Kidney tubule cell (primary cell): Measurements from ENCODE around the gene SLC1A2.

Source experiments
- DNase-seq: peaks from one replicate; pipeline ENCODE4 v3.0.0-alpha.2; 2018; ENCODE audit warnings: low spot score

The SLC1A2 gene

GRCh38 chr11:35348898-35349687 lies 70.3 kb downstream of the SLC1A2 start:
- DNase-seq = no peak

DNA sequence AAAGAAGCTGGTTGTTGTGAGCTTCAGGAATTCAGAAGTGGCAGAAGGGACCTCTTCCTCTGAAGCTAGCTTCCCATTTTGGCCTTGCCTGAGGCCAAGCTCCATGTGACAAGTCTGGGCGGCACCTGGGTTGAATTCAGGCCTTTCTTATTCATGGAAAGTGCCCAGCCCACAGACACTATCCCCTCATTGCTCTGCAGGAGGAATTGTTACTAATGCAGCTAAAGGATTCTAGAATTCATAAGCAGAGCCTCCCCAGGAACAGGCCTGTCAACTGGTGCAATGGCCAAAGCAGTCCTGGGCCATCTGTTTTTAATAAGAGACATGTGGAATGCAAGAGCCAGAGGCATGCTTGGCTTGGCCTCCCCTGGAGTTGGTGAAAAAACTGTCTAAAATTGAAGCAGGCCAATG lies 71.4 kb downstream of the SLC1A2 start:
- DNase-seq = no peak

GRCh38 chr11:35347173-35347878 lies 72.0 kb downstream of the SLC1A2 start:
- no peak for DNase-seq

- DNase-seq = no peak
These were observed 72.7 kb downstream of the SLC1A2 start for GRCh38 chr11:35346472-35347156.

GRCh38 chr11:35344681-35345574 lies 74.4 kb downstream of the SLC1A2 start:
- DNase-seq = no peak

DNA sequence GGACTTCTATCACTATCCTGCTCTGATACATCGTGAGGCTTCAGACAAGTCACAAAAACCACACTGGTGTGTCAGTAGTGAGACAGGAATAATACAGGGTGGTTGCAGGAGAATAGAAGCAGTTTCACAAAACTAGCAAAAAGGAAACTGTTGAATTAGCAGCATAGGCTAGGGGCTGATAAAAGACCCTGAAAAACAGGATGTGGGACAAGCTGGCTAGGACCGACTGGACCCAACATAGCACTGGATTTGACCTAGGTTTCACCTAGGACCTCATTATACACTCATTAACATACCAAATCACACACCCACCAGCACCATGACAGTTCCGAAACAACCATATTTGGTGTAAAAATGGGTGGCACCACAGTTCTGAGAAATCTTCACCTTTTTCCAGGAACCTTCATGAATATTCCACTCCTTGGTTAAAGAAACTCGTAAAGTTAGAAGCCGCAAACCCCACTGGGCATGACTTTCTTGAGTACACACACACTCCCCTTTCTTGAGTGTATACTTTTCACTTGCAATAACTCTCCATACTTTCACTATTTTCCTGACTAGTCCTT lies 76.2 kb downstream of the SLC1A2 start:
- DNase-seq = no peak

DNA sequence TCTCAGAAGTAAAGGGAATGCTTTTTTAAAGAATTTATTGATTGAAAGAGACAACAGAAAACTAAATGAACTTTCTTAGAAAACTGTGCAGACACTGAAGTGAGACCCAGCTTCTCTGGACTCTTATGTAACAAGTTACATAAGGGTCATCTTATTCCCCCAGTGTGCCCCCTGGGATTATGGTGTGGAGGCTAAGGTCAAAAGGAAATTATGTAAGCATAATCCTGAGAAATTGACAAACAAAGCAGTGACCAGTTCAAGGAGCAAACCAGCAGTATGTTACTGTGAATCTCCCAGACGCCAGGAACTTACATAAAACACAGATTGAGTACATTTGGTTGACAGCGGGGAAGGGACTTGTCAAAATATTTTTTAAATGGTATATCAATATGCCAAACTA lies 78.6 kb downstream of the SLC1A2 start:
- DNase-seq = no peak

DNA sequence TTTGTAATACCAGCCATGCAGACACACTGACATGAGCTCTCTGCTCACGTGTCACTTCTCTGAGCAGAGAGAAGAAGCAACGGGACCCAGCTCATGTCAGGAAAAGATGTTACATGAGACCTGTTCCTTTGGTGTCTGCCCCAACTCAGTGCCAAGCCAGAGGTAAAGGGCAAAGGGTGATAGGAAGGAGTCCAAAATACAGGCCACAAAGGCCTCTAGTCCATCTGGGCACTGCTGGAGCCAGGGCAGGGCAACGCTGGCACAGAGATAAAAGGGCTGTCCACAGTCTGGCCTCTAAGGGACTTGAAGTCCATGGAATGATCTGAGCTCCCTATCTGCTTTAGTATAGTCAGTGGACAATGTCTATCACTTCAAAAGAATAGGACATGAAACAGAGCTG lies 79.3 kb downstream of the SLC1A2 start:
- no peak for DNase-seq

GRCh38 chr11:35338921-35339320 lies 80.4 kb downstream of the SLC1A2 start:
- no peak for DNase-seq

DNA sequence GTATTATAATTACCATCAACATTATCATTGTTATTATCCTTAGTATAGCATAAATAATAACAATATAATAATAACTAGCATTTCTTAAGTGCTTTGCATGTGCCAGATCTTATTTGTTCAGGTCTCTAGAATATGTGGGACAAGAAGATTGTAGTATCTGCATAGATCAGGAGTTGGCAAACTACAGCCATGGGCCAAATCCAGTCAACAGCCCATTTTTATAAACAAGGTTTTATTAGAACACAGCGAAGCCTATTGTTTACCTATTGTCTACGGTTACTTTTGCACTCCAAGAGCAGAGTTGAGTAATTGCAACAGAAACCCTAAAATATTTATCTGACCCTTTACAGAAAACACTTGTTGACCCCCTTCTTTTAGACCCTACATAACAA lies 81.4 kb downstream of the SLC1A2 start:
- no peak for DNase-seq

DNA sequence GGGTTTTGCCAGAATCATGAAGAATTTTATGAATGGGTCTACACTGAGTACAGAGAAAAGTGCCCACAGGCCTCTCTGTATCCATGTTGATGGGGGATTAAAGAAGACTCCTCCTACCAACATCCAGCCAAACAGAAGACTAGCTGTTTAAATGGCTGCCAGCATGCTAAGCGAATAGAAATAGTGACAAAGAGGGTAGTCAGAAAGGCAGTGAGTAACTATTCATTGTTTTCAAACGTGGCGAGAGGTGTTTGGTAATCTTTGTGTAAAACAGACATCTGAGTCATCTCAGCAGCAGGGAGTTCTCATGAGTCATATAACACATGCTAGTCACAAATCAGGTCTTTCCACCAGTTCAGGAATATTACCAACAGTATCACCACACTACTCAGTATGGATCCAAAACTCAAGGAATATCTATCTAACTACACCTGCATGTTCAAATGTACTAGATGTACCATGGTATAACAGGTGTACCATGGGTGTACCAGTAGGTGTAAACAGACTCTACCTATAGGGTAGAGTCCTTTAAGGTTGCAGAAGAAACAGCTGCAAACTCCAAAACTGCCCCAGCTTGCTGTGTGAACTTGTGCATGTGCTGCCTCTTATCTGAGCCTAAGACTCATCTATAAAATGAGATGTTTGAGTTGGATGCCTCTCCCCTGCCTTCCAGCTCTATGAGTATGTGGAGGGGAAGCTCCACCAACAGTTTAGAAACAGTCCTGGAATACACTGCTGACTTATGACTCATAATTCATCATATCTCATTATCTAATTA lies 82.0 kb downstream of the SLC1A2 start:
- DNase-seq = peak; percentile 98

GRCh38 chr11:35336726-35337125 lies 82.6 kb downstream of the SLC1A2 start:
- DNase-seq = no peak

- DNase-seq = no peak
These were observed 84.1 kb downstream of the SLC1A2 start for GRCh38 chr11:35335226-35335625.

- DNase-seq = peak; percentile 60
These were observed 84.8 kb downstream of the SLC1A2 start for GRCh38 chr11:35334385-35335090.

GRCh38 chr11:35332524-35332923 lies 86.8 kb downstream of the SLC1A2 start:
- DNase-seq = no peak

GRCh38 chr11:35330931-35331330 lies 88.4 kb downstream of the SLC1A2 start:
- no peak for DNase-seq

DNA sequence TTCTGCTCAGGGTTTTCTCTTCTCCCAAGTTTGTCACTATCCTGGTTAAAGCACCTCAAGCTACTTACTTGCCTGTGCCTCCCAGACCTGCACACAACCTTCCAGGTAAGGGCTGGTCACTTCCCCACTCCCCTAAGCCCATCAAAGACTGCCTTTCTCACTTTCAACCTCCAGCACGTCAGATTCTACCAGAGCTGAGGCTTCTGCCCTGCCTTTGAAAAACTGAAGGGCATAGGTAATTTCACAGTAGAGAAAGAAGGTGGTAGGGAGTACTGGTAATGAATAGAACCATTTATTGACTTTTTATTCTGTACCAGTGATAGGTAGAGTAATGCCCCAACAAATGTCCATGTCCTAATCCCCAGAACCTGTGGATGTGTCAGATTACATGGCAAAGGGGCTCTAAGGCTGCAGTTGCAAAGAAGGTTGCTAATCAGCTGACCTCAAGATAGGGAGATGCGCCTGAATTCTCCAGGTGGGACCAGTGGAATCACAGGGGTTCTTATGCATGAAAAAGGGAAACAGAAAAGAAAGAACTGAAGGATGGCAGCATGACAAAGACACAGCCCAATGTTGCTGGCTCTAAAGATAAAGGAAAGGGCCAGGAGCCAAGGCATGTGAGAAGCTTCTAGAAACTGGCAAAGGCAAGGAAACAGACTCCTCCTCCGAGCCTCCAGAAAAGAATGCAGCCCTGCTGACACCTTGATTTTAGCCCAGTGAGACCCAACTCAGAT lies 89.0 kb downstream of the SLC1A2 start:
- DNase-seq = no peak

DNA sequence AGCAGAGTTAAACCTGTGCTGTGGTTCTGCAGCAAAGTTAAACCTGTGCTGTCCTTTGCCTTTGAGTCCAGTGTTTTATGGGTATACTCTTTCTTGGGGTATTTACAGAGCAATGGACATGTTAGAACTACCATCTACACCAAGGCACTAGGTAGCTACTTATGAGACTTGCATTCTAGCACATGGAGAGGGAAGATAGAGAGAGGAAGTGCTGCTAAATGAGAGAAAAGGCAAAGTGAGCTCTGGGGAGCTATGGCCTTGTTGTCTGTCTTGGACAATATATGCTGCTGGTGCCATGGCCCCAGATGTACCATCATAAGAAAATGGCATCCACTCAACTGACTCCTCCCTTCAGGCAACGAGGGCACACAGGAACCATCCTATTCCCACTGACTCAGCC lies 91.5 kb downstream of the SLC1A2 start:
- DNase-seq = no peak

DNA sequence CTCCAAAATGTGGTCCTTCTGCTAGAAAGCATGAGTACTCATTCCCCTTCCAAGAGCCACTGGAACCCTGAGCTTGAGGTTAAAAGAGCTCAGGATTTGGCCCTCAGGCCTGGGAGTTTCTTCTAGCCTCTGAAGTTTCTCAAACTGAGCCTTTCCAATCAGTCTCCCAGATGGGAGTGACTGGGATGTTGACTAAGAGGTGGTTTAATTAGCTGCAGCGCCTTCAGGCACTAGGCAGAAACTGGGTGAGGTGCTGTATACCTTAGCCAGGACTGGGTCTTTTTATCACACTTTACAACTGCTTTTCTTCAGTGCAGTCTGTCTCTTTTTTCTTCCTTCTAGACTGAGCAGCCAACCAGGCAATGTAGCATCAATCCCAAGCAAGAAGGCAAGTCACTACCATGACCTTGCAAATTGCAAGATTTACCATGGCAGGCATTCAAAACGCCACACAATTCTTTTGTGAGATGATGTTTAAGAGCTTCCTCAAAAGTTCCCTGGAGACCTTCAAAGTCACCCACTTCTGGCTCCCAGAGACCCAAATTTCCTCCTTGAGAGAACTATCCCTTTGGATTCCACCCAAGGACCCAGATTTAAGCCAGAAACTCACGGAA lies 93.0 kb downstream of the SLC1A2 start:
- DNase-seq = no peak
